HG03280 (cell line): ENCODE results near the gene LOXHD1.

Experiments
- ATAC-seq: cut with Tn5 transposase; IDR thresholded peaks from one replicate; pipeline ENCODE4 v1.9.1; 2021; ENCODE audit warnings: mild to moderate bottlenecking, moderate library complexity; ENCODE audit not compliant: unreplicated experiment

LOXHD1 gene

GRCh38 chr18:46627136-46627535 lies 29.9 kb downstream of the LOXHD1 start:
- ATAC-seq = no peak

- no peak for ATAC-seq
Measured at GRCh38 chr18:46625069-46625468, 32.0 kb downstream of the LOXHD1 start.

- no peak for ATAC-seq
Measured at GRCh38 chr18:46624127-46624526, 32.9 kb downstream of the LOXHD1 start.

- ATAC-seq = no peak
Measured at GRCh38 chr18:46623541-46623940, 33.5 kb downstream of the LOXHD1 start.

GRCh38 chr18:46622999-46623398 lies 34.0 kb downstream of the LOXHD1 start:
- ATAC-seq = no peak

- no peak for ATAC-seq
Measured at GRCh38 chr18:46622451-46622850, 34.6 kb downstream of the LOXHD1 start.

GRCh38 chr18:46621871-46622270 lies 35.1 kb downstream of the LOXHD1 start:
- ATAC-seq = no peak

- ATAC-seq = no peak
Measured at GRCh38 chr18:46621111-46621766, 35.8 kb downstream of the LOXHD1 start.

- no peak for ATAC-seq
Measured at GRCh38 chr18:46619559-46619958, 37.5 kb downstream of the LOXHD1 start.

- no peak for ATAC-seq
Measured at GRCh38 chr18:46615720-46616119, 41.3 kb downstream of the LOXHD1 start.

- ATAC-seq = no peak
Measured at GRCh38 chr18:46609048-46609447, 48.0 kb downstream of the LOXHD1 start.

- no peak for ATAC-seq
Measured at GRCh38 chr18:46607926-46608325, 49.1 kb downstream of the LOXHD1 start.

- no peak for ATAC-seq
Measured at GRCh38 chr18:46601141-46601805, 55.7 kb downstream of the LOXHD1 start.

- peak; percentile 59 for ATAC-seq
Measured at GRCh38 chr18:46596119-46596518, 60.9 kb downstream of the LOXHD1 start.

GRCh38 chr18:46591783-46592391 lies 65.1 kb downstream of the LOXHD1 start:
- no peak for ATAC-seq

GRCh38 chr18:46590103-46590502 lies 66.9 kb downstream of the LOXHD1 start:
- no peak for ATAC-seq

- ATAC-seq = no peak
Measured at GRCh38 chr18:46588971-46589660, 67.9 kb downstream of the LOXHD1 start.

- ATAC-seq = no peak
Measured at GRCh38 chr18:46587600-46587999, 69.4 kb downstream of the LOXHD1 start.

GRCh38 chr18:46583711-46584110 lies 73.3 kb downstream of the LOXHD1 start:
- no peak for ATAC-seq

- no peak for ATAC-seq
Measured at GRCh38 chr18:46581648-46582047, 75.4 kb downstream of the LOXHD1 start.

GRCh38 chr18:46578987-46579386 lies 78.0 kb downstream of the LOXHD1 start:
- ATAC-seq = no peak

- no peak for ATAC-seq
Measured at GRCh38 chr18:46577546-46577945, 79.5 kb downstream of the LOXHD1 start.
